EL (cell line): ENCODE data around the gene AMN.

Source experiments
- DNase-seq: peaks from one replicate; pipeline ENCODE4 v3.0.0-alpha.2; 2016

Gene AMN

GRCh38 chr14:102947321-102948103, 25.0 kb downstream of the AMN start:
- no peak for DNase-seq

- no peak for DNase-seq
These were observed 26.2 kb downstream of the AMN start for GRCh38 chr14:102948698-102949061.

DNA sequence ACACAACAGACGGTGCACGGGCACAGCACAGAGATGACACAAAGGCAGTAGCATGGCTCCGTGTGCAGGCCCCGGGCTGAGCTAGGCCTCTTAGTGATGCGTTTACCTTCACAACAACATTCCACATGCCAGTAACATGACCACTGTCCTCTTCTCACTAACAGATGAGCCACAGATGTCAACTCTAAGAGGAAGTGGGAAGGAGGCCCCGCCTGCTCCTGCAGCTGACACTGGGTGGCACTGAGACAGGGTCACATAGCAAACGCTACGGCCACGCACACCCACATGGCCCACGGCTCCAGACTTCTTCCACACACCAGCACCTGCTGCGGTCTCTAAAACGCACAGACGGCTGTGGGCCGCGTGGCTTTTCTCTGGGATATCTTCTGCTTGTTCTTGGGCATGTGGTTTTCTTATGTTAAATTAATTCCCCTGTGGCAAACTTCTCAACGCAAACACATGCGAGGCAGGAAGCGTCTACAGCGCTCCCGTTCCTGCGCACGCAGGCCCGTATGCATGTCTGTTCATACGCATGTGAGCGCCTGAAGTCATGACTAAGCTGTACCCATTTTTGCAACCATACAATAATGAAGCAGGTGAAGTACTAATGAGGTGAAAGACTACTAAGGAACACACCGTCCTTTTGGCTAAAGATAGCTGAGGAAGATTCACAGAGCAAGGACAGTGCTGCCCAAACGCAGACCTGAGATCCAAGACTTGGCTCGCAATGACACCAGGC, 26.8 kb downstream of the AMN start:
- peak; percentile 66 for DNase-seq

DNA sequence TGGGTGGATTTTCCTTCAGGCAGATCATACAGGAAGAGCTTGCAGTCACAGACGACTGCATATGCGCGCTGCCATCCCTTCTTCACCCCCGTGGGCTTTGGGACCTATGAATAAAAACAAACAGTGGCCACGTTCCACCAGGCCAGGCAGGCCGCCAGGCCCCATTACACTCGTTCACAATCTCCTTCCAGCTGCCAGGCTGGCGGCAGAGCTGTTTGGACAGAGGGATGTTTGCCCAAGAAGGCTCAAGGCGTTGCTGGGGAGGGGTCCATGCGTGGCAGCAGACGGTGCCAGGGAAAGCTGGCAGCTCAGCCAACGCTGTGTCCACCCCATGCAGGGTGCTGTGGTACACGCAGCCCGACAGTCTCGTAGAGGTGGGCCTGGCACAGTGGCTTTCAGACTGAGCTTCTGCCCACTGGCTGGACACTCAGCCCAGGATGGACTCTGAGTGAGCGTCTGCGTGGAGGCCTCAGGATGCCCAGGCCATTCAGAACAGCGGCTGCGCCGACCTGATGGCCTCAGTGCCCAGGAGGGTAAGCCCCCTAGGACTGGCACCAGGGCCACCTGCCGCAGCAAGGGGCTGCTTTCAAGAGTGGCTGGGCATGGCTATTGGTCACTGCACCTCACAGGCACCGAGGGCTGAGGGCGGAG, 27.5 kb downstream of the AMN start:
- DNase-seq: no peak

DNA sequence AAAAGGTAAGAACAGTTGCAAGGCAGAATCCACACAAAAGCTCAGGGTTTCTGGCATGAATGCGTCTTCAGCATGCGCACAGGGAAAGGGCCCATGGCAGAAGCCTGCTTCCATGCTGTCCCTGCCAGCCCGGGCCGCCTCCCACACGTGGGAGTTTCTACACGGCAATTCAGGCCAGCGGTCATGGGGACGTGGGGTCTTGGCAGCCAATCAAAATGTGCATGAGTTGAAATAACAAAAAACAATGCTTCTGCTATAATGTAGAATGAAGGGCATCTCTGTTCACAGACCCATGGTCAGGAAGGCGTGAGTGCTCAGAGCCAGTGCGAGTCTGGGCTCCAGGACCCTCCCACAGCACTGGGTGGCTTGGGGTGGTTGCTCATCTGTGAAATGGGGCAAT, 28.6 kb downstream of the AMN start:
- no peak for DNase-seq

DNA sequence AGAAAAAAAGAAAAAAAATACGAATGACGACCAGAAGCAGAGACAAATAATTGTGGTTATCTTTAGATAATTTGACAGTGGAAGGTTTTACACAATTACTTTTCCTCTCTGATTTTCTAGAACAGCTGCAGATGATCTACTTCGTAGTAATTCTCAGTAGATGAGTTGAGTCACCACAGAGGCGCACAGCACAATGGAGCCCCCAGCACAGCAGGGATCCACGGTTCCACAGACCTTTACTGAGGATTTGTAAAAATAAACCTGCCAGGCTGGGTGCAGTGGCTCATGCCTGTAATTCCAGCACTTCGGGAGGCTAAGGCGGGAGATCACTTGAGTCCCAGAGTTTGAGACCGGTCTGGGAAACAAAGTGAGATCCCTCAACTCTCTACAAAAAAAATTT, 29.3 kb downstream of the AMN start:
- DNase-seq: no peak

DNA sequence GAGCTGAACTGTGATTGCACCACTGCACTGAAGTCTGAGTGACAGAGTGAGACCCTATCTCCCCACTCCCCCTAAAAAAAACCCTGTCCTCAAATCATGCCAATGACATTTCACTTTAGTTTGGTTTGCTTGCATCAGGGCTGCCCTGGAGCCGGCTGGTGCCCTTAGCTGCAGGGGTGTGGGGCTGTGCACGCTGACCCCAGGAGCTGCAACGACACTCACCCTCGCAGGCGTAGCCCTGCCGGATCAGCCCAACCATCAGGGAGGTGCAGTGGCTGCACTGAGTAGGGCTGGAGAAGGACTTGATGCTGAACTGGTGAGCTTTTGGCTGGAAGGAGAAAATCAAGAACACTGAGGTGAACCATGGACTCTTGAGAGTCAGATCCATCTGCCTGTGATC, 29.8 kb downstream of the AMN start:
- DNase-seq: no peak

- no peak for DNase-seq
These were observed 30.6 kb downstream of the AMN start for GRCh38 chr14:102953100-102953499.

GRCh38 chr14:102954081-102954789, 31.8 kb downstream of the AMN start:
- DNase-seq: no peak

DNA sequence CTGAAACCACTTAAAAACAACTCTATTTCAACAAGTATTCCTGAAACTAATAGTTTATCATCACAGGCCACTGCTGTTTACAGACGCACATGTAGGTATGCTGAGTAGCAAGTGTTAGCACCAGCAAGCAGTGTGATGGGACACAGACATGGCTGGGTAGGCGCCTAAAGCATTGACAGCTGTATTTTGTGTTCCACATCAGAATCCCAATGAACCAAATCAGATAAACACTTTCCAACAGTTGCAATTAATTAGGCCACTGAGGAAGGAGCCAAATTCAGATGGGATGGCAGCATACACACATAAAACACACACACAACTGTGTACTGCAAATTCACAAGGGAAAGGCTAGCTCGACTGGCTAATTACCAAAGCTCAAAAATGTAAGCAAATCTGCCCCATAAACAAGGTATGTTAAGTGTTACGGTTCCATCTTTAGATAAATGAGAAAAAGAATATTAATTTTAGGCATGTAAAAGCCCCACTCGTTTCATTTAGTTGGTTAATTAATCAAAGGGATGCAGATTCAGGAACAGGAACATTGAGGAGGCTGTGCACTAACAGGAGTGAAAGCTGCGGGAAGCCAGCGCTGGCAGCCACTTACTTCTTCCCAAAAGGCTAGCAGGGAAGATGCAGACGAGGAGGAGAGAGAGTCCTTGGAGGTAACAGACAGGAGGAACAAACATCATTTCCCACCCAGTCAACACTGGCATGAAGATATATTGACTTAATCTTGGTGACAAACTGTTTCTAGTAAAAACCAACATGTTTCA, 33.4 kb downstream of the AMN start:
- no peak for DNase-seq

- DNase-seq: no peak
These were observed 34.8 kb downstream of the AMN start for GRCh38 chr14:102957222-102957621.

GRCh38 chr14:102958461-102958860, 36.0 kb downstream of the AMN start:
- no peak for DNase-seq

- DNase-seq: no peak
These were observed 39.7 kb downstream of the AMN start for GRCh38 chr14:102962111-102962627.

DNA sequence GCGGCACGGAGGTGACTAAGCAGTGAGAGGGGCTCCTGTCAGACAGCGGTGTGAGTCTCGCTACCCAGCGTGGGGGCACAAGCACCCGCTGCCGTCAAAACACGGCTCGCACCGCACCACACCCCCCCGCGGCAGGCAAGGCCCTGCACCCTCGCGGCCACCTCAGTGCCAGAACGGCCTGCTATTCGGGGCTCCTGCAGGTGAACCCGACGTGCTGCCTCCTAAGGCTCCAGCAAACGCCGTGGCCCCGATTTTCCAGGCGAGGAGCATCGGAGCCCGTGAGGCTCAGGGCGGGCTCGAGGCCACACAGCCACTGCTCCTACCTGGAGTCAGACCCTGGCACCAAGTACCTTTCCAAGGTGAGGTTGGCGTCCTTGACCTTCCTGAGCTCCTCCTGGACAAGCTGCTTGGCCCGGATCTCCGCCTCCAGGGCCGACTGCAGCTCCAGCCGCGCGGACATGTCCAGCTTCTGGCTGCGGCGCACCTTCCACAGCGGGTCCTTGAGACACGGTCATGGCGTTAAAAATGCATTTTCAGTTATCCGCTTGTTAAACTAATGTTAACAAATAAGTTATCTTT, 41.8 kb downstream of the AMN start:
- no peak for DNase-seq

DNA sequence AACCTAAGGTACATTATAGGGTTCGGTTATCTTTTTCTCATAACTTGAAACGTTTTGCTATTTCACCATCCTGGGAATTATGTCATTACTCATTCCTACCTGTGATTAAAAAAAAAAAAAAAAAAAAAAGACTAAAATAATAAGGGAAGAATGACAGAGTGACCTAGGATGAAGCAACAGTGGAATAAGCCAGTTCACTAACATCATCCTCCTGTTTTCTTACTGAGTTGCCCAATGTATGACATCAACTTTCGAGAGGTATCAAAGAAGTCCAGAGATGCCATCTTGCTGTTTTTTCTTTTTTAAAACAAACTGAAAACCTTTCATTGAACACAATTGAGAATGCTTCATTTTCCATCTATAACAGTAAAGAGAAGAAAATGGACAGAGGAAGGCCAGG, 42.8 kb downstream of the AMN start:
- DNase-seq: no peak

- DNase-seq: no peak
These were observed 43.6 kb downstream of the AMN start for GRCh38 chr14:102965971-102966655.

GRCh38 chr14:102966681-102967505, 44.4 kb downstream of the AMN start:
- DNase-seq: no peak

DNA sequence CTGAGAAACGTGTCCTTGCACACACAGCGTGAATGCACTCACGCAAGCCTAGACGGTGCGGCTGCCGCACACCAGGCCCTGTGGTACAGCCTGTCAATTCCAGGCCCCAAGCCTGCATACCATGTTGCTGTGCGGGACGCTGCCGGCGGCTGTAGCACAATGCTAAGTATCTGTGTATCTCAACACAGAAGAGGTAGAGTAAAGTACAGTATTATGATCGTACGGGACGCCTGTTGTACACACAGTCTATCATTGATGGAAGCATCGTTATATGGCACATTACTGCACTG, 45.0 kb downstream of the AMN start:
- DNase-seq: no peak

DNA sequence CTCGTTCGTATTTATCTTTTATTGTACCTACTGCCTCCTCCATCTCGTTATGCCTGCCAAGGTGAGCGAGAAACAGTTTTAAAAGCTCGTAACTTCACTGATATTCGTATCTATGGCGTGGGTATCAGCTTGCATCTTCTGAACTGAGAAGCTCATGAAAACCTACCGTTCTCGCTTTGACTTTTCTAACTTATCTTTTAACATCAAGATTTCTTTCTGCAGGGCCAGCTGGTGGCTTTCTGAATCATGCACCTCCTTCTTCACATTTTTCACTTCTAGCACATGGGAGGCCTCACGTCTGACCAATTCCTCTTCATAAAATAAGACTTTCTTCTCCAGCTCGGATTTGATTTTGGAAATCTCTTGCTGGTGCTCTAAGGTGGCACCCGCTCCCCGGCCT, 45.8 kb downstream of the AMN start:
- no peak for DNase-seq

DNA sequence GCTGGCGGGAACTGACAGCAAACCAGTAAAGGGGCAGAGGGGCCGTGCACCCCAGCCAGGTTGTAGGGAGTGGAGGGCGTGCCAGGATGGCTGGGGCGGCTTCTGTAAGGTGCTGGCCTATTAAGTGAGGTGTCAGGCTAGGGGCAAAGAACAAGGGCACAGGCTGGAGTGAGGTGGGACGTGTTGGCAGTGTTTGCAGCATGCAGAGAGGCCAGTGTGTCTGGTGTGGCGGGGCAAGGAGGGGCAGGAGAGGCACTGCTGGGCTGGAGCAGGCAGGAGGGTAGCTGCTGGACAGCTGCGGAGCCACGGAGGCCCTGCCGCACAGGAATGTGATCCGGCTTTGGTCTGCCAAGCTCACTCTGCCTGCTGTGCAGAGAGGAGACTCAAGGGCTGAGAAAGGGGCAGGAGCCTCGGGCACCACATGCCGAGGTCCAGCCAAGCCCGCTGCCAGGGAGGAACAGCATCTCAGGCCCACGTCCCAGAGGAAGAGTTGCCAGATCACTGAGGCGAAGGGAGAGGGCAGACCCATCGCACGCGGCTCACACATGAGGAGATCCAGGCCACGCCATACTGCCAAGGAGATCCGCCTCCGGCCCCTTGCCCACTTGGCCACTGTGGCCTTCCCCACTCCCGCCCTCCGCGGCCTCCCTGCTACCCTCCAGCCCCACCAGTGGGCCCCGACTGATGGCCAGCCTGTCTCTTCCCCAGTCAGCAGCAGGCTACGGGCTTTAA, 46.8 kb downstream of the AMN start:
- DNase-seq: no peak
